NOMO-1 (cell line): Measurements from ENCODE around the gene GMDS.
"Not testable (repeated sequence)": the region's sequence is repeated elsewhere in the genome, so short reads cannot be mapped to it uniquely, and the experiment has no call there.

Experiments used
- DNase-seq, 2 experiments: peaks; one replicate each; lab custom pipeline; 2025; ENCODE audit not compliant: unreplicated experiment in 2 of 2; lab: John Stamatoyannopoulos, UW

GMDS gene

GRCh38 chr6:1678201-1678600 is 567.2 kb downstream of the GMDS start:
- DNase-seq, result no peak

GRCh38 chr6:1672379-1672778 is 573.0 kb downstream of the GMDS start:
- DNase-seq, result no peak

DNA sequence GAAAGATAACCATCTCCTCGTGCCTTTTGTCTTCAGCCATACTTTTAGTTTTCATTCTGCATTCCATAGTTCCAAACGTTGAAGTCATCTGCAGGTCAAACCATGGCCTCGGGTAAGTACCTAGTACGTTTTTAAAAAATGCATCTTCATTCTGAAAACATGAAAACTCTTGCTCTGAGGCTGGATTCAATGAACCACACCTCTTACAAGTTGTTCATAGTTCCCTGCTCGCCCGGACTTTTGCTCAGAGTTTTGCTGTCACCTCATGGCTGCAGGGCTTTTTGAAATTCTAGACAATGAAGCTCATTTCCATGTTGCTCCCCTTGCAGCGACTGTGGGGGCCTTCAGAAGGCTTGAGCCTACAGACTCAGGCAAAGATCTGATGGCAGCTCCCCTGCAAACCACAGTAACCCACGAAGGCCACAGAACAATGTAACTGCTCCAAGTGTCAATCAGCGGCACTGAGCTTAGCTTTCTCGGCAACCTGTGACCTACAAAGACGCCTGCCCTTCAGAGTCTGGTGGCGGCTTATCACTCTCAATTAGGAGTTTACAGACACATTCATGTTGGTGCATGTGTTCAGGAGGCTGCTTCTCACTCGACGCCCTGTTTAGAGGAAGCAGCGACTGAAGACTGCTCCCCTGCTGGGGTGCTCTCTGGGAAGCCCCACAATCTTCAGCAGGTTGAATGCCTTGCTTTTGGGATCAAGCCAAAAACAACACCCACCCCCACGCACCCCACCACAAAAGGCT is 574.5 kb downstream of the GMDS start:
- DNase-seq, result no peak

DNA sequence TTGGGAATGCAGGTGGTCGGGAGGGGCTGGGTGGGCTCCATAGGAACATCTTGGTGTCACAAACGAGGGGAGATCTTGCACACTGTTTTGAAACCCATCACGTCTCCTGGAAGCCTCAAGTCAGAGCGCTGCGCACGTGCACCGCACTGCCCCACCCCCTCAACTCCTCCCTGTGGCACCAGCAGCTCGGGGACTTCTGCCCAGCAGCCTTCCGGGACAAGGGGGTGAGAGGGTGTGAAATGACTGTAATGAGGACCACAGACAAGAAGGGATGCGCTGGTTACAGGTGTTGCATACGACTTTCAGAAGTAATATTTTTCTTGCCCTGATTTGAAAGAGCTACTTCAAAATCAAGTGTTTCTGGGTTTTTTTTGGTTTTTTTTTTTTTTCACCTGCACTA is 575.4 kb downstream of the GMDS start:
- DNase-seq, result no peak

- not testable (repeated sequence) for DNase-seq
Measured at GRCh38 chr6:1668456-1668855, 576.9 kb downstream of the GMDS start.

DNA sequence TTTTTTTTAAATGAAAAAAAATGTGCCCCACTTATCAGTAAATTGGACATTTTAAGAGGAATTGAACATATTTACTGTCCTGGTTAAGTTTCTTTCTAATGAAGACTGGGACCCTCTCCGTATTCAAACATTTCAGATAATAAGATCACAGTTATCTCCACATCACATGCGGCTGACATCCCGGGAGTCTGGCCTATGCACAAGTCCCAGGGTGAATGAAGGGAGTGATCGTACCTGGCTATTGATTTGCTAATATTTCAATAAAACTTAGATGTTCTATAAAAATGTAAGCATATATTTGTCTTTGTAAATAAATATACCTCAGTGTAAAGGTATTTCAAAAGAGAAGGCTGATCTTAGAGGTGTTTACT is 577.6 kb downstream of the GMDS start:
- no peak for DNase-seq

DNA sequence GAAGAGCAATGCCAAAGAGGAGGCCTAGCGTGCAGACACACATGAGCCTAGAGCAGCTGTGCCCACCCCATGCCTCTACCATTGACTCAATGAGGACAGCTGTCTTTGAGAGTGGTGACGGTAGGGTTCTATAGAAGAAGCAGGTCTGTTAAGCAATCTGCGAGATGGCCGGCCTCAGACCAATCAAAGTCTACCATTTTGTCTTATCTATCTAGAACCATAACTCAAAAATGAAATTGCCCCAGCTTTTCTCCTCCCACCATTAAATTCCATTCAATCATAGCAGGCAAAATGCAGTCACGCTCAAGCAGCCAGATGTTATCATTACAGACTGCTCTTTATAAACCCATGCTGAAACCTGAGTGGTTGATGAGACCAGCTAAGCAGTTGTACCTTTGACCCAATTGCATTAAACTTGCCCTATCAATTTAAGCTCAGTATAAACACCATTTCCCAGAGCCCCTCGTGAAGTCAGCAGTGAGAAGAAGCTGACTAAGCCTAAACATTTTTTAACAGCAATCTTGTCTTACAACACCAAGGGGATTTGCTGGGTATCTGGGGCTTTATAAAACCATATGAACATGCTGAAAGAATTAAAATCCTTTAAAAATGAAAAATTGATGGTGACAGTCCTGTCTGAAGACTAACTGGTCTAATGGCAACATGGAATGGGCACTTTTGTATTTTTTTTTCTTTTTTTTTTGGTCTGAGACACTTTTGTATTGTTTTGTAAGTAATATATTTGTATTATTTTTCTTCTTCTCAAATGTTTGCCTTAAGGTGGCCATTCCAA is 578.2 kb downstream of the GMDS start:
- no peak for DNase-seq

- DNase-seq, result peak; percentile 86 to 97
Measured at GRCh38 chr6:1665214-1665613, 580.2 kb downstream of the GMDS start.

GRCh38 chr6:1664329-1664728 is 581.1 kb downstream of the GMDS start:
- no peak for DNase-seq

DNA sequence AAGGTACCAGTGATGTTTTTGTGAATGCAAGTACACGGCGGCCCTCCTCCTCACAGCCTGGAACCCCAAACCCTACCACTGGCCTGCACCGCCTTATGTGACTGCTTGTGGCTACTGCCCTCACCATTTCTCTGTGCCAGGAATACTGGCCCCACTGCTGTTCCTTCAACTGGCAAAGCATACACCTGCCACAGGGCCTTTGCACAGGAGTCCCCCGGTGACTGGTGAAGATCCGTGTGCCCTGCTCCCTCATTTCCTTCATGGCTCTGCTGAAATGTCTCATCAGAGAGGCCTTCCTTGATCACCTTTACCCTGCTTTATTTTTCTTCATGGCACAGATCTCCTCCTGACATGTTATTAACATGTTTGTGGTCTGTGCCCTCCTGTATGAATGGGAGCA is 581.9 kb downstream of the GMDS start:
- DNase-seq, result no peak

- DNase-seq, result no peak
Measured at GRCh38 chr6:1662534-1662933, 582.9 kb downstream of the GMDS start.

DNA sequence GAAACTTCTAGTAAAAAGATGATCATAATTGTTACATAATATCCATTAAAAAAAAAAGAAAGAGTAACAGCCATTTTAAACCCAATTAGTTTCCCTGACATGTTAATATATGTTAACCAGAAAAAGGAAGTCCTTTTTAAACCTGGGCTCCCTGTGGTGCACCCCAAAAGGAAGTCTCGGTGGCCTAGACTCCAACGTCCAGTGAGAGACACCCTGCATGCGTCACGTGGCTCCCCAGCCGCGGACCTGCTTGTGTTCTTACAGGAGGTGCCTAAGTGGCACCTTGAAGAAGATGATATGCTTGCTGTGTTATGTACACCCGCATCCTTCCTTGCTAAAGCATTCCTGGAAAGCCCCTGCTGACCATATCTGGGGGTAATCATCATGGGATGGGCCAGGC is 585.6 kb downstream of the GMDS start:
- peak; percentile 5 to 23 for DNase-seq

GRCh38 chr6:1658212-1659005 is 587.0 kb downstream of the GMDS start:
- no peak for DNase-seq

- DNase-seq, result no peak
Measured at GRCh38 chr6:1657771-1658165, 587.6 kb downstream of the GMDS start.

- no peak for DNase-seq
Measured at GRCh38 chr6:1657116-1657770, 588.2 kb downstream of the GMDS start.

DNA sequence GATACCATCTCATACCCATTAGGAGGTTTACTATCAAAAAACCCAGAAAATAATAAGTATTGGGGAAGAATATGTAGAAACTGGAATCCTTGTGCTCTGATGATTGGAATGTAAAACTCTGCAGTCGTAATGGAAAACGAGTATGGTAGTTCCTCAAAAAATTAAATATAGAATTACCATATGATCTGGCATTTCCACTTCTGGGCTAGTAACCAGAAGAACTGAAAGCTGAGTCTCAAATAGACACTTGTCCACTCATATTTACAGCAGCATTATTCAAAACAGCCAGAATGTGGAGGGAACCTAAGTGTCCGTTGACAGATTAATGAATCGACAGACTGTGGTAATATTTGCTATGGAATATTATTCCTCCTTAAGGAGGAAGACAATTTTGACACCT is 591.4 kb downstream of the GMDS start:
- peak in 1 of 2 experiments; percentile 4 for DNase-seq

DNA sequence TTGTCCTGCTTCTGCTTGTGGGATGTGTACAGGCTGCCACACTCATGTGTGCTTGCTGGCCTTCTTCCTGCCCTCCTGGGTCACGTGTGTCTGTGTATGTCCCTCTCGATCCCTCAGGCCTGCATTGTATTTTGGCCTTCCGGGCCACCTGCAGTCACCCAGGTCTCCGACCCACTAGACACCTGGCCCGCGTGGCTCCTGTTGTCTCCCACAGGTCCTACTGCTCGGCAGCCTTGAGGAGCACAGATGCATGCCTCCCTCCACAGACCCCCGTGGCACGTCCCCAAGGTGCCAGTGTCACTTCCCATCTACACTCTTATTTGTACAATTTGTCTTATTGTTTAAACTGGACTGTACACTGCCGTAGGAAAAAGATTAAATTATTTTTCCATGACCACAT is 592.6 kb downstream of the GMDS start:
- DNase-seq, result no peak

- no peak for DNase-seq
Measured at GRCh38 chr6:1651362-1651761, 594.0 kb downstream of the GMDS start.

DNA sequence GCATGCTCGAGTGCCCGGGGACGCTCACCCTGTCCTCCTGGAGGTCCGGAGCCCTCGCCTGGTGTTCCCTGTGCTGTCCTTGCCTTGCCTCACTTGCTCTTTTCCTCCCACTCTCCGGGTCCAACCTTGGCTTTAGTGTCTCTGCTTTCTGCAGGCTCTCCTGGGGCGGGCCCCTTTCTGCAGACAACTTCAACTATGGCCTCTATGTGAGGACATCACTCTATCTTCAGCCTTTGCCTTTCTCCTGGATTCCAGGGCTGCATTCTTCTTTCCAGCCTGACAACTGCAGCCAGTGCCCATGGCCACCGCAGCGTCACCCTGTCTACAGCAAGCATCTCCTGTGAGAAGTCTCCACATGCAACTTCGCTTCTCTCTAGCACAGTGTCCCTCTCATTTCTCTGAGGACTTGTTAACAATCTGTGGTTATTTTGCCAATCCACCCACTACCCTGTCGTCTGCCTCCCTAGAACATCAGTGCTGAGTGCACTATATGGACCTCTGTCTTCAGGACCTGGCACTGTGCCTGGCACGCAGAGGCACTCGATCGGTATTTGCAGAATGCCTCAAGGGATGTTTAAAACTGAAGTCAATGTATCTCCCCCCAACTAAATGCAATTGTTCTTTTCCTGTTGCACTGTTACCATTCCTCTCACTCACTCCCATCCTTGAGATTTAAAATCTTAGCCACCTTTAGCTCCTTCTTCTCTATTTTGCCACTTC is 599.8 kb downstream of the GMDS start:
- DNase-seq, result no peak

- peak in 1 of 2 experiments; percentile 20 for DNase-seq
Measured at GRCh38 chr6:1644516-1645060, 600.8 kb downstream of the GMDS start.
